GM23248 (cell line): ENCODE data around the gene DDX27. TPM values are rescaled to one million over a fixed set of nuclear protein-coding genes. Genes with fewer than 3 reads are reported as not detected.

Experiments used
- DNase-seq: peaks from one replicate; pipeline ENCODE4 v3.0.0-alpha.2; 2015
- H2AFZ ChIP-seq: fragments of 200-600 bp; sonication (generic); 2 replicates; pipeline ENCODE4 v1.6.1; 2016; ENCODE audit warnings: antibody characterized with exemption
- H3F3A ChIP-seq: fragments of 200-600 bp; sonication (generic); 2 replicates; pipeline ENCODE4 v1.6.1; 2016; ENCODE audit warnings: mild to moderate bottlenecking, antibody characterized with exemption, mixed run types; ENCODE audit not compliant: insufficient read depth
- H3K27ac ChIP-seq: fragments of 200-600 bp; sonication (generic); 2 replicates; pipeline ENCODE4 v1.5.1; 2016; ENCODE audit warnings: mild to moderate bottlenecking
- H3K27me3 ChIP-seq: fragments of 200-600 bp; sonication (generic); replicated peaks from 2 replicates; pipeline ENCODE4 v1.6.1; 2016; ENCODE audit warnings: mild to moderate bottlenecking; ENCODE audit not compliant: insufficient read depth
- H3K36me3 ChIP-seq: fragments of 200-600 bp; sonication (generic); 2 replicates; pipeline ENCODE4 v1.6.1; 2016; ENCODE audit warnings: low read depth, mild to moderate bottlenecking
- H3K4me1 ChIP-seq: fragments of 200-600 bp; sonication (generic); 2 replicates; pipeline ENCODE4 v1.6.1; 2016; ENCODE audit warnings: mild to moderate bottlenecking; ENCODE audit not compliant: insufficient read depth
- H3K4me2 ChIP-seq: fragments of 200-600 bp; sonication (generic); one replicate; pipeline ENCODE4 v1.6.1; 2016; ENCODE audit warnings: mild to moderate bottlenecking; ENCODE audit not compliant: unreplicated experiment
- H3K4me3 ChIP-seq: fragments of 200-600 bp; sonication (generic); 2 replicates; pipeline ENCODE4 v1.5.1; 2016; ENCODE audit warnings: mild to moderate bottlenecking
- H3K79me2 ChIP-seq: fragments of 200-600 bp; sonication (generic); 2 replicates; pipeline ENCODE4 v1.6.1; 2016; ENCODE audit warnings: mild to moderate bottlenecking; ENCODE audit not compliant: insufficient read depth
- H3K9ac ChIP-seq: fragments of 200-600 bp; sonication (generic); 2 replicates; pipeline ENCODE4 v1.6.1; 2016; ENCODE audit warnings: mild to moderate bottlenecking
- H3K9me2 ChIP-seq: fragments of 200-600 bp; sonication (generic); 2 replicates; pipeline ENCODE4 v1.6.1; 2016; ENCODE audit warnings: mixed run types, mild to moderate bottlenecking, moderate library complexity; ENCODE audit not compliant: insufficient read depth
- H3K9me3 ChIP-seq: fragments of 200-600 bp; sonication (generic); one replicate; pipeline ENCODE4 v1.6.1; 2017; ENCODE audit warnings: low read depth
- H4K20me1 ChIP-seq: fragments of 200-600 bp; sonication (generic); 2 replicates; pipeline ENCODE4 v1.6.0; 2016; ENCODE audit not compliant: insufficient read depth
- EZH2 ChIP-seq: fragments of 200-600 bp; sonication (generic); IDR thresholded peaks from 2 replicates; pipeline ENCODE4 v1.6.1; 2018; ENCODE audit warnings: antibody characterized with exemption, mild to moderate bottlenecking; ENCODE audit not compliant: insufficient read depth, poor library complexity, severe bottlenecking
- EZH2phosphoT487 ChIP-seq: fragments of 200-600 bp; sonication (generic); IDR thresholded peaks from 2 replicates; pipeline ENCODE4 v1.6.1; 2018; ENCODE audit warnings: antibody characterized with exemption, moderate library complexity, mild to moderate bottlenecking, low read depth; ENCODE audit not compliant: insufficient read depth
- WGBS, 2 experiments: methylation state at CpG; one replicate each; pipeline ENCODE4 v1.1.6; 2015 to 2017; ENCODE audit warnings: low lambda C conversion rate in 2 of 2, low coverage in 1 of 2; ENCODE audit errors: missing lambda C conversion rate in 2 of 2; 5-methylcytosine and 5-hydroxymethylcytosine counted together
- in situ Hi-C: fragments of 300-500 bp; cut with MboI; formaldehyde crosslinking; loops from 2 replicates; pipeline ENCODE4 v1.15.0; 2020
- polyA plus RNA-seq: library from polyadenylated mRNA; unstranded; fragments of >200 nt; fragmentation: Nextera tagmentation; extraction: Ambion mirVana; gene quantifications from 2 replicates; pipeline ENCODE4 v1.2.1, GENCODE V29; 2016
- total RNA-seq: library from RNA; depleted of rRNA; stranded (reverse); fragments of >200 nt; shearing (Covaris generic); gene quantifications from 2 replicates; pipeline ENCODE4 v1.2.3, GENCODE V29; 2014

DDX27 gene
- total and polyA plus RNA-seq, 2 experiments from 2014 or later: 25.3 to 35.6 TPM

GRCh38 chr20:49252556-49253350 is 33.5 kb downstream of the DDX27 start:
- 90 to 91% methylated on average over 6 of the region's 6 CpGs for WGBS, 2 experiments
- in situ Hi-C loops: no loop called here
- TF ChIP-seq EZH2phosphoT487: no peak
- no peak for TF ChIP-seq EZH2
- H3K4me3 ChIP-seq: no peak overlapping the region
- no peak overlapping the region for H3K4me2 ChIP-seq
- H3K9ac ChIP-seq: no peak overlapping the region
- H3K9me2 ChIP-seq: no peaks in the 10 kb centered on the region
- no peaks in the 10 kb centered on the region for H3K9me3 ChIP-seq
- H3F3A ChIP-seq: peaks cover 19% of the 10 kb centered on the region
- no peak overlapping the region for H2AFZ ChIP-seq
- DNase-seq: no peak
- H3K4me1 ChIP-seq: no peaks in the 10 kb centered on the region
- H3K79me2 ChIP-seq: no peaks in the 10 kb centered on the region
- H4K20me1 ChIP-seq: no peaks in the 10 kb centered on the region
- H3K27me3 ChIP-seq: no peaks in the 10 kb centered on the region
- H3K36me3 ChIP-seq: peaks cover 69% of the 10 kb centered on the region
- H3K27ac ChIP-seq: no peak overlapping the region

- Histone ChIP-seq H3F3A (0 out of 2 replicates have a peak, but pooled peaks cover 3% of the 10 kb centered on the region), H3K27me3 (no peaks in the 10 kb centered on the region), H3K27ac (no peak overlapping the region), H3K4me2 (no peak overlapping the region), H3K9me3 (no peaks in the 10 kb centered on the region), H3K9ac (no peak overlapping the region), H3K4me1 (no peaks in the 10 kb centered on the region), H3K4me3 (no peak overlapping the region), H4K20me1 (no peaks in the 10 kb centered on the region), H3K36me3 (peaks cover 83% of the 10 kb centered on the region), H3K79me2 (peaks cover 16% of the 10 kb centered on the region), H3K9me2 (no peaks in the 10 kb centered on the region), H2AFZ (no peak overlapping the region)
- TF ChIP-seq EZH2phosphoT487 (no peak), EZH2 (no peak)
- in situ Hi-C loops: no loop called here
- WGBS, 2 experiments: 76 to 80% methylated on average over 6 of the region's 6 CpGs
- no peak for DNase-seq
Measured at GRCh38 chr20:49256261-49256660, 37.0 kb downstream of the DDX27 start.

- WGBS, 2 experiments: 56 to 58% methylated on average over 4 of the region's 4 CpGs
- H3K9ac ChIP-seq: no peak overlapping the region
- H3K27me3 ChIP-seq: no peaks in the 10 kb centered on the region
- no peak overlapping the region for H3K27ac ChIP-seq
- in situ Hi-C loops: no loop called here
- H3K9me2 ChIP-seq: no peaks in the 10 kb centered on the region
- H3K4me3 ChIP-seq: no peak overlapping the region
- no peaks in the 10 kb centered on the region for H4K20me1 ChIP-seq
- H3K4me2 ChIP-seq: no peak overlapping the region
- H2AFZ ChIP-seq: no peak overlapping the region
- TF ChIP-seq EZH2phosphoT487 (no peak), EZH2 (no peak)
- H3K36me3 ChIP-seq: peaks cover 84% of the 10 kb centered on the region
- H3K9me3 ChIP-seq: no peaks in the 10 kb centered on the region
- peaks cover 45% of the 10 kb centered on the region for H3K79me2 ChIP-seq
- DNase-seq: no peak
- no peaks in the 10 kb centered on the region for H3F3A ChIP-seq
- no peaks in the 10 kb centered on the region for H3K4me1 ChIP-seq
Measured at GRCh38 chr20:49259284-49259683, 40.1 kb downstream of the DDX27 start.

GRCh38 chr20:49259799-49260198 is 40.6 kb downstream of the DDX27 start:
- Histone ChIP-seq H3K9me2 (no peaks in the 10 kb centered on the region), H3F3A (no peaks in the 10 kb centered on the region), H3K4me2 (no peak overlapping the region), H3K4me1 (no peaks in the 10 kb centered on the region), H3K9ac (no peak overlapping the region), H3K79me2 (peaks cover 50% of the 10 kb centered on the region), H3K4me3 (no peak overlapping the region), H3K9me3 (no peaks in the 10 kb centered on the region), H4K20me1 (0 out of 2 replicates have a peak, but pooled peaks cover under 1% of the 10 kb centered on the region), H3K27ac (no peak overlapping the region), H2AFZ (no peak overlapping the region), H3K36me3 (peaks cover 83% of the 10 kb centered on the region), H3K27me3 (no peaks in the 10 kb centered on the region)
- TF ChIP-seq EZH2phosphoT487 (no peak), EZH2 (no peak)
- 95 to 98% methylated on average over 2 of the region's 2 CpGs for WGBS, 2 experiments
- DNase-seq: no peak
- in situ Hi-C loops: no loop called here
